ENCODE results near the gene BANP.
"Not testable (repeated sequence)": the region's sequence is repeated elsewhere in the genome, so short reads cannot be mapped to it uniquely, and the experiment has no call there.

BANP gene

GRCh38 chr16:88013766-88014251 lies 62.6 kb downstream of the BANP start:
- no peaks in the 10 kb centered on the region for H3K36me3 ChIP-seq (replicated peaks)
- in situ Hi-C loops (cut with HindIII; ENCODE audit: low pct_ligation_motif_present, low sequenced_read_pairs): no loop called here

GRCh38 chr16:88014252-88014781 lies 63.1 kb downstream of the BANP start:
- H3K27me3 ChIP-seq (replicated peaks): no peaks in the 10 kb centered on the region
- H3K36me3 ChIP-seq (replicated peaks): no peaks in the 10 kb centered on the region
- TF ChIP-seq CTCF (IDR thresholded peaks at IDR 0.05; ENCODE audit: low read depth, low read length, missing control alignments): no peak
- in situ Hi-C loops (cut with HindIII; ENCODE audit: low pct_ligation_motif_present, low sequenced_read_pairs): no loop called here
- H3K27ac ChIP-seq: peak overlapping the region; percentile 19
- DNase-seq: peak; percentile 40
- H3K4me3 ChIP-seq (ENCODE audit: low read depth, low read length): no peak overlapping the region

More at GRCh38 chr16:88013766-88014251, 62.6 kb downstream of the BANP start:
- TF ChIP-seq CTCF (IDR thresholded peaks at IDR 0.05; ENCODE audit: low read depth, low read length, missing control alignments): no peak
- H3K27me3 ChIP-seq (replicated peaks): no peaks in the 10 kb centered on the region
- H3K4me3 ChIP-seq (ENCODE audit: low read depth, low read length): no peak overlapping the region
- H3K27ac ChIP-seq: peak overlapping the region; percentile 13
- DNase-seq: no peak

- no peak for TF ChIP-seq CTCF (IDR thresholded peaks at IDR 0.05; ENCODE audit: low read depth, low read length, missing control alignments)
- in situ Hi-C loops (cut with HindIII; ENCODE audit: low pct_ligation_motif_present, low sequenced_read_pairs): no loop called here
- no peak for DNase-seq
- Histone ChIP-seq H3K27ac (no peak overlapping the region), H3K27me3 (replicated peaks) (no peaks in the 10 kb centered on the region), H3K36me3 (replicated peaks) (no peaks in the 10 kb centered on the region), H3K4me3 (ENCODE audit: low read depth, low read length) (no peak overlapping the region)
Measured at GRCh38 chr16:88014954-88015805, 63.9 kb downstream of the BANP start.

- H3K27ac ChIP-seq: no peak overlapping the region
- no peak overlapping the region for H3K4me3 ChIP-seq (ENCODE audit: low read depth, low read length)
- no peak for DNase-seq
- in situ Hi-C loops (cut with HindIII; ENCODE audit: low pct_ligation_motif_present, low sequenced_read_pairs): no loop called here
- no peaks in the 10 kb centered on the region for H3K36me3 ChIP-seq (replicated peaks)
- TF ChIP-seq CTCF (IDR thresholded peaks at IDR 0.05; ENCODE audit: low read depth, low read length, missing control alignments): no peak
- H3K27me3 ChIP-seq (replicated peaks): no peaks in the 10 kb centered on the region
Measured at GRCh38 chr16:88015806-88016140, 64.5 kb downstream of the BANP start.

GRCh38 chr16:88016386-88016785 lies 65.2 kb downstream of the BANP start:
- in situ Hi-C loops (cut with HindIII; ENCODE audit: low pct_ligation_motif_present, low sequenced_read_pairs); H3K36me3 ChIP-seq (replicated peaks); DNase-seq; H3K27ac ChIP-seq; H3K27me3 ChIP-seq (replicated peaks); H3K4me3 ChIP-seq (ENCODE audit: low read depth, low read length): not testable (repeated sequence)

- no peak for TF ChIP-seq CTCF (IDR thresholded peaks at IDR 0.05; ENCODE audit: low read depth, low read length, missing control alignments)
- Histone ChIP-seq H3K4me3 (ENCODE audit: low read depth, low read length) (no peak overlapping the region), H3K27me3 (replicated peaks) (no peaks in the 10 kb centered on the region), H3K36me3 (replicated peaks) (no peaks in the 10 kb centered on the region), H3K27ac (no peak overlapping the region)
- in situ Hi-C loops (cut with HindIII; ENCODE audit: low pct_ligation_motif_present, low sequenced_read_pairs): no loop called here
- DNase-seq: no peak
Measured at GRCh38 chr16:88016964-88017363, 65.7 kb downstream of the BANP start.
